ENCODE data around the gene ADAMTS17.

- TF ChIP-seq POLR2A (IDR thresholded peaks at IDR 0.05) = no peak
- TF ChIP-seq CTCF (IDR thresholded peaks at IDR 0.05 in 4 of 5, conservative IDR thresholded peaks at IDR 0.05 in 1 of 5) = no peak
Observed at GRCh38 chr15:99985878-99986277, 355.9 kb downstream of the ADAMTS17 start.
